ENCODE results near the gene SSBP4. TPM values are rescaled to one million over a fixed set of nuclear protein-coding genes. Genes with fewer than 3 reads are reported as not detected.

SSBP4 gene
- total and polyA plus RNA-seq, 9 of the 15 experiments (the other 6 are each of a cell fraction or from before 2014, with no cell fraction given), result 1.1 to 189 (median 39.0) TPM

GRCh38 chr19:18415178-18415867 lies 3.9 kb upstream of the SSBP4 start (continued):
- TF ChIP-seq DEAF1 (CRISPR knock-in tag; IDR thresholded peaks at IDR 0.05) (0 out of 2 replicates have a peak, but pooled peaks have one; percentile 21), ZBTB8A (IDR thresholded peaks at IDR 0.05; ENCODE audit: partially characterized antibody) (no peak), SMARCA4 (IDR thresholded peaks at IDR 0.05) (peak; percentile 69), ZNF407 (IDR thresholded peaks at IDR 0.05; ENCODE audit: low read depth) (no peak), ZNF398 (CRISPR knock-in tag; IDR thresholded peaks at IDR 0.05) (peak; percentile 31; the same call in 1 of the 2 replicates), EHMT2 (IDR thresholded peaks at IDR 0.05) (peak; percentile 65), GABPA (tag; conservative IDR thresholded peaks at IDR 0.05; ENCODE audit: low read depth) (peak; percentile 84), KAT2B (IDR thresholded peaks at IDR 0.05; ENCODE audit: low read depth, low read length) (no peak), KHSRP (IDR thresholded peaks at IDR 0.05) (no peak), E4F1 (CRISPR knock-in tag; IDR thresholded peaks at IDR 0.05; ENCODE audit: borderline replicate concordance) (no peak)

Data from K562 (cell line).